Measurements from ENCODE around the gene COPS8. TPM values are rescaled to one million over a fixed set of nuclear protein-coding genes. Genes with fewer than 3 reads are reported as not detected.

The COPS8 gene
- total and polyA plus RNA-seq, 12 donors = 25.2 to 131 (median 63.9) TPM

DNA sequence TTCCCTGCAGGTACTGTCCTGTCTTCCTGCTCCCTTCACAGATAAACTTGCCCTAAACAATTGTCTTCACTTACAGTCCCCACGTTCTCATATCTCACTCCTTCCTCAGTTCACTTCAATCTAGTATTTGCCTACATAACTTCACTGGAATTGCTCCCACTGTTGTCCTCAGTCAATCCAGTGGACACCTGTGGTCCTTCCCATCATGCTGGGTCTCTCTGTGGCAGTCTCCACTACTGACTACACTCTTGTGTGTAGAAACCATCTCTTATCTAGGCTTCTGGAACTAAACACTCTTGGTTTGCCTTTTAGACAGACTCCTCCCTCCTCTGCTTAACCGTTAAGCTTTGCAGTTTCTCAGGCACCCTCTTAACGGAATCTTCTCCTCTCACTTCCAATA, 58.8 kb downstream of the COPS8 start:
- Histone ChIP-seq H3K36me3 (replicated peaks in 1 of 2) (no peaks in the 10 kb centered on the region), H3K4me3 (no peak overlapping the region), H3K4me1 (replicated peaks in 1 of 2) (no peaks in the 10 kb centered on the region), H3K27ac (no peak overlapping the region), H3K9me3 (replicated peaks in 1 of 3) (peaks cover 0 to 15% (median 14%) of the 10 kb centered on the region in 3 donors), H3K27me3 (no peaks in the 10 kb centered on the region)
- TF ChIP-seq, protein P1, sequence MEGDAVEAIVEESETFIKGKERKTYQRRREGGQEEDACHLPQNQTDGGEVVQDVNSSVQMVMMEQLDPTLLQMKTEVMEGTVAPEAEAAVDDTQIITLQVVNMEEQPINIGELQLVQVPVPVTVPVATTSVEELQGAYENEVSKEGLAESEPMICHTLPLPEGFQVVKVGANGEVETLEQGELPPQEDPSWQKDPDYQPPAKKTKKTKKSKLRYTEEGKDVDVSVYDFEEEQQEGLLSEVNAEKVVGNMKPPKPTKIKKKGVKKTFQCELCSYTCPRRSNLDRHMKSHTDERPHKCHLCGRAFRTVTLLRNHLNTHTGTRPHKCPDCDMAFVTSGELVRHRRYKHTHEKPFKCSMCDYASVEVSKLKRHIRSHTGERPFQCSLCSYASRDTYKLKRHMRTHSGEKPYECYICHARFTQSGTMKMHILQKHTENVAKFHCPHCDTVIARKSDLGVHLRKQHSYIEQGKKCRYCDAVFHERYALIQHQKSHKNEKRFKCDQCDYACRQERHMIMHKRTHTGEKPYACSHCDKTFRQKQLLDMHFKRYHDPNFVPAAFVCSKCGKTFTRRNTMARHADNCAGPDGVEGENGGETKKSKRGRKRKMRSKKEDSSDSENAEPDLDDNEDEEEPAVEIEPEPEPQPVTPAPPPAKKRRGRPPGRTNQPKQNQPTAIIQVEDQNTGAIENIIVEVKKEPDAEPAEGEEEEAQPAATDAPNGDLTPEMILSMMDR (IDR thresholded peaks at IDR 0.05) = no peak
- TF ChIP-seq POLR2A (IDR thresholded peaks at IDR 0.05) = no peak
- 66 to 74% (median 70%) methylated on average over 3 of the region's 3 CpGs for WGBS, 4 donors
- intact Hi-C loops (cut with DNase I) = no loop called here
- no peak for DNase-seq

DNA sequence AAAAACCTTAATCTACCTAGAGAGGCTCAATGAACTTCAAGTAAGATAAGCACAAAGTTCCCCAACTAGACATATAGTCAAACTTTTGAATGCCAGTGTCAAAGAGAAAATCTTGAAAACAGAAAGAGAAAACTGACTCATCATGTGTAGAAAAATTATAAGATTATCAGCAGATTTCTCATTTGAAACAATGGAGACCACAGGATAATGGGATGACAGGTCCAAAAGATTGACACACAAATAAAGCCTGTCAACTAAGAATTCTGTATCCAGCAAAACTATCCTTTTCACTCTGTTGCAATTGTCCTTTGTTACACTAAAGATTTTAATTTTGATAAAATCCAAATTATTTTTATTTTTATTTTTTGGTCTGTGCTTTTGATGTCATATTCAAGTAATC, 61.6 kb downstream of the COPS8 start:
- peaks cover 0 to 15% (median 14%) of the 10 kb centered on the region in 3 donors for H3K9me3 ChIP-seq (replicated peaks in 1 of 3)
- H3K27ac ChIP-seq = no peak overlapping the region
- no peak for TF ChIP-seq POLR2A (IDR thresholded peaks at IDR 0.05)
- TF ChIP-seq, protein P1 (IDR thresholded peaks at IDR 0.05) = no peak
- DNase-seq = no peak
- no peaks in the 10 kb centered on the region for H3K36me3 ChIP-seq (replicated peaks in 1 of 2)
- H3K27me3 ChIP-seq = no peaks in the 10 kb centered on the region
- H3K4me1 ChIP-seq (replicated peaks in 1 of 2) = no peaks in the 10 kb centered on the region
- intact Hi-C loops (cut with DNase I) = no loop called here
- H3K4me3 ChIP-seq = no peak overlapping the region

DNA sequence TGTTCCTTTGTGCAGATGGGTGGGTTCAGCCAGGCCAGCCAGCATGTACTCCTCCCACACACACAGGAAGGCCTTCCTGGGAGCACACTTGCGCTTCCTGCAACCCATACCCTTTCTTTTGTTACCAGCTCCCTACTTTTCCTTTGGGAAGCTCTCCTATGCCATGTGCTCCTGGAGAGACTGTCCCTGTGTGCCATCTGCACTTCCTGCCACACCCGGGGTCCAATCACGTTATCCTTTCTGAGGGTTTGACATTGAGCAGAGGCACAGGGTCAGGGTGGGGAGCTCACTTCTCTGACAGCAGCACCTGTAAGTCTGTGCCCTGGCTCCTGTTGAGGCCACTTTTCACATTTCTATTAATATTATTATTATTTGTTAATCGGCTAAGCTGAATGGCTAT, 62.9 kb downstream of the COPS8 start:
- intact Hi-C loops (cut with DNase I) = no loop called here
- TF ChIP-seq POLR2A (IDR thresholded peaks at IDR 0.05) = no peak
- TF ChIP-seq, protein P1 (IDR thresholded peaks at IDR 0.05) = no peak

DNA sequence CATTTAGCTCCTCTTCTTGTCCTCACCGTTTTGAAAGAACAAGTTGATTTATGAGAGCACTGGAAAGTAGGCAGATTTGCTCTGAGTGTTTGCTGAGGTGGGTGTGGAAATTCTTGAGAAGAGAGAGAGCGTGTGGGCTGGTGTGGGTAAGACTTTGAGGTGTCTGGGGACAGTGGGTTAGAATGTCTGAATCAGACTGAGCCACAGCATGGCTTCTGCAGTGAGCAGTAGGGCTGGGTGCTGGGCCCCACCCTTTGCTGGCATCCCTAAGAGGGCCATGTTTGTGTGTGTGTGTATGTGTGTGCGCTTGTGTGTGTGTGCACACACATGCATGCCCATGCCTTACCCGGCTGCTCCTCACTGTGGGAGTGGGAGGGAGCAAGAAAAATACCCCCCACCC, 63.7 kb downstream of the COPS8 start:
- WGBS, 4 donors = 66 to 80% (median 74%) methylated on average over 4 of the region's 4 CpGs
- Histone ChIP-seq H3K27ac (no peak overlapping the region), H3K27me3 (no peaks in the 10 kb centered on the region), H3K9me3 (replicated peaks in 1 of 3) (peaks cover 0 to 15% (median 14%) of the 10 kb centered on the region in 3 donors), H3K36me3 (replicated peaks in 1 of 2) (no peaks in the 10 kb centered on the region), H3K4me1 (replicated peaks in 1 of 2) (no peaks in the 10 kb centered on the region), H3K4me3 (no peak overlapping the region)
- intact Hi-C loops (cut with DNase I) = no loop called here
- DNase-seq = no peak
- TF ChIP-seq POLR2A (IDR thresholded peaks at IDR 0.05) = no peak
- TF ChIP-seq, protein P1 (IDR thresholded peaks at IDR 0.05) = no peak

More for the DNA sequence above, 62.9 kb downstream of the COPS8 start:
- WGBS, 4 donors = 84 to 94% (median 86%) methylated on average over 4 of the region's 4 CpGs
- Histone ChIP-seq H3K9me3 (replicated peaks in 1 of 3) (peaks cover 0 to 15% (median 14%) of the 10 kb centered on the region in 3 donors), H3K36me3 (replicated peaks in 1 of 2) (no peaks in the 10 kb centered on the region), H3K4me1 (replicated peaks in 1 of 2) (no peaks in the 10 kb centered on the region), H3K4me3 (no peak overlapping the region), H3K27me3 (no peaks in the 10 kb centered on the region), H3K27ac (no peak overlapping the region)
- no peak for DNase-seq
